Karpas-422 (cell line): ENCODE results near the gene PARD3B. TPM values are rescaled to one million over a fixed set of nuclear protein-coding genes. Genes with fewer than 3 reads are reported as not detected.

Experiments
- DNase-seq: peaks from one replicate; pipeline ENCODE4 v3.0.0-alpha.2; 2015
- H2AFZ ChIP-seq: fragments of 200-600 bp; sonication (generic); 2 replicates; pipeline ENCODE4 v1.6.1; 2014; ENCODE audit warnings: antibody characterized with exemption, low read length, mixed read lengths
- H3K27ac ChIP-seq: fragments of 200-600 bp; sonication (generic); 2 replicates; pipeline ENCODE4 v1.5.1; 2014; ENCODE audit warnings: mild to moderate bottlenecking, low read length, moderate library complexity
- H3K27me3 ChIP-seq: fragments of 200-600 bp; sonication (generic); 2 replicates; pipeline ENCODE4 v1.6.1; 2014; ENCODE audit warnings: low read length, mixed read lengths
- H3K36me3 ChIP-seq: fragments of 200-600 bp; sonication (generic); 2 replicates; pipeline ENCODE4 v1.6.1; 2014; ENCODE audit warnings: low read length, mixed read lengths; ENCODE audit not compliant: insufficient read depth
- H3K4me1 ChIP-seq: fragments of 200-600 bp; sonication (generic); 2 replicates; pipeline ENCODE4 v1.6.1; 2014; ENCODE audit warnings: mild to moderate bottlenecking, low read length, mixed read lengths
- H3K4me2 ChIP-seq: fragments of 200-600 bp; sonication (generic); 2 replicates; pipeline ENCODE4 v1.6.1; 2014; ENCODE audit warnings: low read length, low read depth, mild to moderate bottlenecking; ENCODE audit not compliant: poor library complexity, severe bottlenecking
- H3K4me3 ChIP-seq: fragments of 200-600 bp; sonication (generic); 2 replicates; pipeline ENCODE4 v1.5.1; 2014; ENCODE audit warnings: mild to moderate bottlenecking, antibody characterized with exemption, low read length, mixed read lengths
- H3K79me2 ChIP-seq: fragments of 200-600 bp; sonication (generic); 2 replicates; pipeline ENCODE4 v1.6.1; 2014; ENCODE audit warnings: mild to moderate bottlenecking, low read length, mixed read lengths
- H3K9ac ChIP-seq: fragments of 200-600 bp; sonication (generic); 2 replicates; pipeline ENCODE4 v1.6.0; 2014; ENCODE audit warnings: low read length
- H3K9me2 ChIP-seq: fragments of 200-600 bp; sonication (generic), shearing (Covaris generic); replicated peaks from 2 replicates; pipeline ENCODE4 v1.6.0; 2014; ENCODE audit warnings: mild to moderate bottlenecking, low read length, moderate library complexity; ENCODE audit not compliant: insufficient read depth
- H3K9me3 ChIP-seq: fragments of 300-700, 200-600 bp; sonication (generic); 2 replicates; pipeline ENCODE4 v1.6.1; 2014; ENCODE audit warnings: low read length, mixed read lengths
- H4K20me1 ChIP-seq: fragments of 200-600 bp; sonication (generic); 2 replicates; pipeline ENCODE4 v1.6.1; 2014; ENCODE audit warnings: mild to moderate bottlenecking, antibody characterized with exemption, low read length, low read depth; ENCODE audit not compliant: insufficient read depth
- total RNA-seq: library from RNA; depleted of rRNA; stranded (reverse); fragments of >200 nt; shearing (Covaris generic); gene quantifications from 2 replicates; pipeline ENCODE4 v1.2.3, GENCODE V29; 2014; ENCODE audit warnings: low replicate concordance

PARD3B gene
- total RNA-seq, 1 experiment from 2014 or later: not detected

- no peaks in the 10 kb centered on the region for H3K27me3 ChIP-seq
- no peak overlapping the region for H2AFZ ChIP-seq
- no peaks in the 10 kb centered on the region for H3K79me2 ChIP-seq
- H3K27ac ChIP-seq: no peak overlapping the region
- no peaks in the 10 kb centered on the region for H3K9me2 ChIP-seq
- no peaks in the 10 kb centered on the region for H3K9me3 ChIP-seq
- DNase-seq: no peak
- no peak overlapping the region for H3K4me3 ChIP-seq
- H3K36me3 ChIP-seq: no peaks in the 10 kb centered on the region
- no peak overlapping the region for H3K9ac ChIP-seq
- no peak overlapping the region for H3K4me2 ChIP-seq
- no peaks in the 10 kb centered on the region for H3K4me1 ChIP-seq
- H4K20me1 ChIP-seq: no peaks in the 10 kb centered on the region
Measured at GRCh38 chr2:205130111-205130829, 585.0 kb downstream of the PARD3B start.

DNA sequence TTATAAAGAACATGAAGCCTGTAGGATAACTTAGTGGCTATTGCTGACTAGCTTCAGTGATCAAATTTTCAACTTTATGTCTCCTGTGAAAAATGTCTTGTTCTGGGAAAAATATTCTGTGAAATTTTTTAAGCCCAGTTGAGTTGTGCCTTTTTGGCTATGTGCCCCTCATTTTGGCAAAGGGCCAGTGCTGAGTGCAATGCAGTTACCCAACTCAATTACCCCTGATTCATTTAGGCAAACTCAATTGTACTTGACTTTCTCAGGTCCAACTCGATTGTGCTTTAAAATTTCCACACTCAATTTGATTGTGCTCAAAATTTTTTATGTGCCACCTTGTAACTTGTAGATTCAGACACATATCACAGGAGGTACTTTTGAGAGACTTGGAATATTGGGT, 588.3 kb downstream of the PARD3B start:
- no peak overlapping the region for H3K27ac ChIP-seq
- no peaks in the 10 kb centered on the region for H3K79me2 ChIP-seq
- no peak overlapping the region for H3K4me2 ChIP-seq
- no peak overlapping the region for H3K9ac ChIP-seq
- H3K4me3 ChIP-seq: no peak overlapping the region
- no peak overlapping the region for H2AFZ ChIP-seq
- H4K20me1 ChIP-seq: no peaks in the 10 kb centered on the region
- DNase-seq: no peak
- no peaks in the 10 kb centered on the region for H3K4me1 ChIP-seq
- no peaks in the 10 kb centered on the region for H3K9me2 ChIP-seq
- H3K9me3 ChIP-seq: no peaks in the 10 kb centered on the region
- H3K27me3 ChIP-seq: no peaks in the 10 kb centered on the region
- no peaks in the 10 kb centered on the region for H3K36me3 ChIP-seq

- Histone ChIP-seq H3K9ac (no peak overlapping the region), H2AFZ (no peak overlapping the region)
- DNase-seq: no peak
Measured at GRCh38 chr2:205138735-205139134, 593.5 kb downstream of the PARD3B start.

DNA sequence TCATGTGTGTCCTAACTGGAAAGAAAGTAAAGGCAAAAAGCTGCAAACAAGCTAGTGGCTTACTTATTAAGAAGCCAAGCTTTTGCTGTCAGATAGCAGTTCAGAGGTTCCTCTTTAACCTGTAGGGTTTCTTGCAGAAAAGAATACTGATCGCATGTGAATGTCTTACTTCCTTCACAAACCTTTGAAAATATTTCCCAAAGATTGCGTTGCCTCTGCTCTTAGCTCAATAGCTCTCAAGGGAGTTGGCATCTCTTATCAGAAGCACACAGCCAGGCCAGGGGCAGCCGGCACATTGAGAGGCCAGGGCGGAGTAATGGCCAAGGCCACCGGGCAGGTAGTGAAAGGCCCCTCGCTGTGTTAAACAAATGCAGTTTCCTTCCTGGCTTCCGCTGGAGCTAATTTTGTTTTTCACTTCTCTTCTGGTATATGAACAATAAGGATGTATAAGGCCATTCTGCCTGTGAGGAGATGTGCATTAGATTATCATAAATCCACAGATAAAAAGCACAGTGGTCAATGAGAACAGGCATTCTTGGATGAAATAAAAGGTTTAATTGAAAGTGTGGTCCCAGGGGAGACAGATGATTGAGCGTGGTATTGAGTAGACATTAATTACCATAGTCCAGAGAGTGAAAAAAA, 594.7 kb downstream of the PARD3B start:
- no peak overlapping the region for H2AFZ ChIP-seq
- no peaks in the 10 kb centered on the region for H3K36me3 ChIP-seq
- no peak overlapping the region for H3K27ac ChIP-seq

More at GRCh38 chr2:205138735-205139134, 593.5 kb downstream of the PARD3B start:
- H3K36me3 ChIP-seq: no peaks in the 10 kb centered on the region
- H3K9me2 ChIP-seq: no peaks in the 10 kb centered on the region
- H3K27ac ChIP-seq: no peak overlapping the region
- no peaks in the 10 kb centered on the region for H3K9me3 ChIP-seq
- 0 out of 2 replicates have a peak, but pooled peaks cover 3% of the 10 kb centered on the region for H3K27me3 ChIP-seq
- H3K4me1 ChIP-seq: no peaks in the 10 kb centered on the region
- no peaks in the 10 kb centered on the region for H3K79me2 ChIP-seq
- H3K4me2 ChIP-seq: no peak overlapping the region
- H3K4me3 ChIP-seq: no peak overlapping the region
- no peaks in the 10 kb centered on the region for H4K20me1 ChIP-seq

DNA sequence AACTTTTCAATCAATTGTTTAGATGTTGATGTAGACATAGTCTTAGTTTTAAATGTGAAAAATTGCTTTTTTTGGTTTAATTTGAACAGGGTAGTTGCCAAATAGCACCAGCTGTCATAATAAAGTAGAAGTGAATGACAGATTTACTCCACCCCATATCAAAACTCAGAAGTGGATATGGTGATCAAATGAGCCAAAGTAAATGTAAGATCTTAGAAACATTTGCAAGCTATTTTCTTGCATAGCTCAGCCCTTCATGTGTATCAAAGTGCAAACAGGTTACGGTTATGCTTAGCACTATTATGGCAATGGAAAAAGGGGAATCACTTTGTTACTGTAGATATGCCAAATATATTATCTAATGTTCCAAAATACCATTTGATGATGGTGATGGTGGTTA, 596.1 kb downstream of the PARD3B start:
- no peak for DNase-seq
- no peaks in the 10 kb centered on the region for H3K36me3 ChIP-seq

More for the DNA sequence above, 594.7 kb downstream of the PARD3B start:
- H3K79me2 ChIP-seq: no peaks in the 10 kb centered on the region
- no peak overlapping the region for H3K4me3 ChIP-seq
- H3K9me3 ChIP-seq: no peaks in the 10 kb centered on the region
- no peak overlapping the region for H3K9ac ChIP-seq
- no peak for DNase-seq
- H3K4me2 ChIP-seq: no peak overlapping the region
- no peaks in the 10 kb centered on the region for H3K4me1 ChIP-seq
- no peaks in the 10 kb centered on the region for H3K9me2 ChIP-seq
- no peaks in the 10 kb centered on the region for H4K20me1 ChIP-seq
- 0 out of 2 replicates have a peak, but pooled peaks cover 3% of the 10 kb centered on the region for H3K27me3 ChIP-seq

DNA sequence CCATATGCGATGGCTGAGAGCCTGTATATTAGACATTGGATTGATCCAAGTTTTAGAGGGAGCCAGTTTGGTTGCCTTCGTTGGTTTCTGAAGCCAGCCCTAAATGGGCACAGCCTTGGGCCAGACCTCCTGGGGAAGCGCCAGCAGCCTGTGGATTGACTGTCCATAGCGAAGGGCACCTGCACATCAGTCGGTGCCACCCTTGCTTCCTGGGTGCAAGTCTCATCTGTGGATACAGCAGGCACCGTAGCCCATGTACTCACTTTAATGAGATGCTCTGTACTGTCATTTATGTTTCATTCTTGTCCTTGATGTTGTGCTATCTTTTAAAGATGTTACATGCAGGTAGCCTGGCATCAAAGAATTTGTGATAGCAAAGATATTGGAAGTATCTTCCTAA, 600.6 kb downstream of the PARD3B start:
- no peaks in the 10 kb centered on the region for H3K79me2 ChIP-seq
- no peak overlapping the region for H2AFZ ChIP-seq
- H3K9me2 ChIP-seq: no peaks in the 10 kb centered on the region
- H3K4me3 ChIP-seq: no peak overlapping the region
- H3K9me3 ChIP-seq: no peaks in the 10 kb centered on the region
- no peak overlapping the region for H3K9ac ChIP-seq
- no peak for DNase-seq
- no peaks in the 10 kb centered on the region for H3K4me1 ChIP-seq
- no peaks in the 10 kb centered on the region for H3K36me3 ChIP-seq
- H4K20me1 ChIP-seq: no peaks in the 10 kb centered on the region
- H3K27ac ChIP-seq: no peak overlapping the region
- H3K4me2 ChIP-seq: no peak overlapping the region
- no peaks in the 10 kb centered on the region for H3K27me3 ChIP-seq

More for the DNA sequence above, 596.1 kb downstream of the PARD3B start:
- Histone ChIP-seq H3K4me1 (no peaks in the 10 kb centered on the region), H3K9me2 (no peaks in the 10 kb centered on the region), H4K20me1 (no peaks in the 10 kb centered on the region), H3K27me3 (0 out of 2 replicates have a peak, but pooled peaks cover 3% of the 10 kb centered on the region), H3K27ac (no peak overlapping the region), H3K4me2 (no peak overlapping the region), H3K4me3 (no peak overlapping the region), H3K9me3 (no peaks in the 10 kb centered on the region), H2AFZ (no peak overlapping the region), H3K79me2 (no peaks in the 10 kb centered on the region), H3K9ac (no peak overlapping the region)

DNA sequence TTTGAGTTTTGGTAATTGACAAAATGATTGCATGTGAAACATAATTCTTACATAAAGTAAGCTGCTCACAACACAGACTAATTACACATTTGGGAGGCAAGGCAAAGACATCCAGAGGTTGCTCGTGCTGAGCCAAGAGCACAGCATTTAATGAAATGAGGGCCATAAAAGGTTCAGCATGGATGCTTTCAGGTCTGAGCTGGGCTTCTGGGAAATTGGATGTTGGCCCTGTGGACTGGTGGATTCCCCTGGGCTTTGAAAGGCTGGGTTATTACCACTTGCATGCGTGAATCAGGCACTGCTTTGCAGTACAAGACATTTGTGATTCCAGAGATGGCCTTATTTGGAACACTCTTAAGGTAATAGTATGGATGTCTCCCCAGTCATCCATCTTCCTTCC, 603.5 kb downstream of the PARD3B start:
- Histone ChIP-seq H3K4me1 (no peaks in the 10 kb centered on the region), H3K9me2 (no peaks in the 10 kb centered on the region), H3K36me3 (no peaks in the 10 kb centered on the region), H3K9me3 (no peaks in the 10 kb centered on the region), H3K27ac (no peak overlapping the region), H4K20me1 (no peaks in the 10 kb centered on the region), H3K79me2 (no peaks in the 10 kb centered on the region), H2AFZ (no peak overlapping the region), H3K27me3 (no peaks in the 10 kb centered on the region), H3K4me3 (no peak overlapping the region), H3K4me2 (no peak overlapping the region), H3K9ac (no peak overlapping the region)
- DNase-seq: no peak

- Histone ChIP-seq H3K79me2 (no peaks in the 10 kb centered on the region), H3K9me2 (no peaks in the 10 kb centered on the region)
Measured at GRCh38 chr2:205156457-205156856, 611.2 kb downstream of the PARD3B start.

More at GRCh38 chr2:205156457-205156856, 611.2 kb downstream of the PARD3B start:
- Histone ChIP-seq H3K4me1 (no peaks in the 10 kb centered on the region), H3K4me2 (no peak overlapping the region), H3K27me3 (no peaks in the 10 kb centered on the region), H3K9me3 (no peaks in the 10 kb centered on the region), H2AFZ (no peak overlapping the region), H3K27ac (no peak overlapping the region), H3K4me3 (no peak overlapping the region), H4K20me1 (no peaks in the 10 kb centered on the region), H3K9ac (no peak overlapping the region), H3K36me3 (no peaks in the 10 kb centered on the region)
- DNase-seq: no peak
